Thyroid gland (tissue), 4 donors: ENCODE results near the gene CCDC9B. TPM values are rescaled to one million over a fixed set of nuclear protein-coding genes. Genes with fewer than 3 reads are reported as not detected.

Experiments
- DNase-seq, 2 donors: peaks; one replicate each; pipeline ENCODE4 v3.0.0-alpha.2; 2019
- H3K27ac ChIP-seq, 3 donors: fragments of 200-600 bp; sonication (generic); 1 replicate in 2 of 3; 2 replicates in 1 of 3; pipeline ENCODE4 v1.5.1; 2016 to 2019; ENCODE audit warnings: mild to moderate bottlenecking in 1 of 3, moderate library complexity in 1 of 3
- H3K27me3 ChIP-seq: fragments of 200-600 bp; sonication (generic); one replicate; pipeline ENCODE4 v1.5.1; 2019
- H3K36me3 ChIP-seq, 2 donors: fragments of 200-600 bp; sonication (generic); one replicate each; pipeline ENCODE4 v1.5.1; 2016 to 2019
- H3K4me1 ChIP-seq, 2 donors: fragments of 200-600 bp; sonication (generic); one replicate each; pipeline ENCODE4 v1.5.1; 2017 to 2019
- H3K4me3 ChIP-seq, 3 donors: fragments of 200-600 bp; sonication (generic); replicated peaks in 1 of 3; 1 replicate in 2 of 3; 2 replicates in 1 of 3; pipeline ENCODE4 v1.5.1; 2016; ENCODE audit warnings: mild to moderate bottlenecking in 1 of 3
- H3K9me3 ChIP-seq: fragments of 200-600 bp; sonication (generic); one replicate; pipeline ENCODE4 v1.5.1; 2017
- POLR2A ChIP-seq, 2 donors: fragments of 450-650 bp; IDR thresholded peaks; one replicate each; pipeline ENCODE4 v1.6.1; 2017; ENCODE audit warnings: antibody characterized with exemption in 2 of 2, mild to moderate bottlenecking in 2 of 2, moderate library complexity in 1 of 2
- WGBS, 2 donors: methylation state at CpG; one replicate each; pipeline ENCODE4 v1.1.5; 2017; 5-methylcytosine and 5-hydroxymethylcytosine counted together
- intact Hi-C: fragments of 100-400 bp; cut with DNase I; formaldehyde crosslinking; loops from one replicate; pipeline ENCODE4 v1.15.1; 2023
- total RNA-seq, 4 donors: library from RNA; depleted of rRNA; stranded (reverse); fragments of >200 nt; gene quantifications; one replicate each; pipeline ENCODE4 v1.2.3, GENCODE V29; 2016
- TF ChIP-seq, protein P1 (sequence below), 6 experiments: fragments of 200-600 bp in 3 of 6; fragments of 450-650 bp in 3 of 6; sonication (generic) in 3 of 6; IDR thresholded peaks; one replicate each; pipeline ENCODE4 v1.5.1; 2016 to 2019; ENCODE audit warnings: antibody characterized with exemption in 6 of 6, mild to moderate bottlenecking in 2 of 6, inconsistent platforms in 1 of 6, moderate library complexity in 1 of 6

CCDC9B gene
- total RNA-seq, 4 donors from 2014 or later, result 54.2 to 126 (median 97.5) TPM

- intact Hi-C loops, result no loop called here
- Histone ChIP-seq H3K36me3 (peaks cover 19% of the 10 kb centered on the region in 2 donors), H3K9me3 (no peaks in the 10 kb centered on the region), H3K27me3 (no peaks in the 10 kb centered on the region), H3K27ac (peak overlapping the region; percentile 97 to 99 (median 99)), H3K4me3 (peak overlapping the region; percentile 2 to 52 (median 48)), H3K4me1 (peaks cover 75 to 98% of the 10 kb centered on the region in 2 donors)
- TF ChIP-seq POLR2A (IDR thresholded peaks at IDR 0.05), result no peak
- TF ChIP-seq, protein P1, sequence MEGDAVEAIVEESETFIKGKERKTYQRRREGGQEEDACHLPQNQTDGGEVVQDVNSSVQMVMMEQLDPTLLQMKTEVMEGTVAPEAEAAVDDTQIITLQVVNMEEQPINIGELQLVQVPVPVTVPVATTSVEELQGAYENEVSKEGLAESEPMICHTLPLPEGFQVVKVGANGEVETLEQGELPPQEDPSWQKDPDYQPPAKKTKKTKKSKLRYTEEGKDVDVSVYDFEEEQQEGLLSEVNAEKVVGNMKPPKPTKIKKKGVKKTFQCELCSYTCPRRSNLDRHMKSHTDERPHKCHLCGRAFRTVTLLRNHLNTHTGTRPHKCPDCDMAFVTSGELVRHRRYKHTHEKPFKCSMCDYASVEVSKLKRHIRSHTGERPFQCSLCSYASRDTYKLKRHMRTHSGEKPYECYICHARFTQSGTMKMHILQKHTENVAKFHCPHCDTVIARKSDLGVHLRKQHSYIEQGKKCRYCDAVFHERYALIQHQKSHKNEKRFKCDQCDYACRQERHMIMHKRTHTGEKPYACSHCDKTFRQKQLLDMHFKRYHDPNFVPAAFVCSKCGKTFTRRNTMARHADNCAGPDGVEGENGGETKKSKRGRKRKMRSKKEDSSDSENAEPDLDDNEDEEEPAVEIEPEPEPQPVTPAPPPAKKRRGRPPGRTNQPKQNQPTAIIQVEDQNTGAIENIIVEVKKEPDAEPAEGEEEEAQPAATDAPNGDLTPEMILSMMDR (IDR thresholded peaks at IDR 0.05), result peak in 4 of 6 experiments; percentile 9 to 20 (median 12)
- DNase-seq, result no peak
- 67 to 69% methylated on average over 5 of the region's 7 CpGs for WGBS, 2 donors
Measured at GRCh38 chr15:40339621-40339945, 1.2 kb downstream of the CCDC9B start.

GRCh38 chr15:40338921-40339620 is 1.7 kb downstream of the CCDC9B start:
- intact Hi-C loops, result no loop called here
- H3K27me3 ChIP-seq, result no peaks in the 10 kb centered on the region
- no peaks in the 10 kb centered on the region for H3K9me3 ChIP-seq
- peaks cover 75 to 98% of the 10 kb centered on the region in 2 donors for H3K4me1 ChIP-seq
- DNase-seq, result peak; percentile 60 to 67
- peak in 1 of 2 donors; percentile 44 for TF ChIP-seq POLR2A (IDR thresholded peaks at IDR 0.05)
- TF ChIP-seq, protein P1 (IDR thresholded peaks at IDR 0.05), result no peak
- H3K36me3 ChIP-seq, result peaks cover 19% of the 10 kb centered on the region in 2 donors
- WGBS, 2 donors, result 52 to 75% methylated on average over 5 to 6 of the region's 11 CpGs
- peak overlapping the region; percentile 97 to 99 (median 99) for H3K27ac ChIP-seq
- H3K4me3 ChIP-seq, result peak overlapping the region; percentile 2 to 52 (median 48)

- Histone ChIP-seq H3K27me3 (no peaks in the 10 kb centered on the region), H3K27ac (peak overlapping the region; percentile 97 to 99 (median 99)), H3K9me3 (no peaks in the 10 kb centered on the region), H3K36me3 (peaks cover 19% of the 10 kb centered on the region in 2 donors), H3K4me1 (peaks cover 76 to 98% of the 10 kb centered on the region in 2 donors), H3K4me3 (peak overlapping the region in 2 of 3 donors; percentile 2 to 52)
- intact Hi-C loops, result no loop called here
- DNase-seq, result peak; percentile 74 to 83
- no peak for TF ChIP-seq POLR2A (IDR thresholded peaks at IDR 0.05)
- TF ChIP-seq, protein P1 (IDR thresholded peaks at IDR 0.05), result peak; percentile 32 to 76 (median 68)
- WGBS, 2 donors, result 41 to 52% methylated on average over 11 of the region's 11 CpGs
Measured at GRCh38 chr15:40338041-40338657, 2.6 kb downstream of the CCDC9B start.

DNA sequence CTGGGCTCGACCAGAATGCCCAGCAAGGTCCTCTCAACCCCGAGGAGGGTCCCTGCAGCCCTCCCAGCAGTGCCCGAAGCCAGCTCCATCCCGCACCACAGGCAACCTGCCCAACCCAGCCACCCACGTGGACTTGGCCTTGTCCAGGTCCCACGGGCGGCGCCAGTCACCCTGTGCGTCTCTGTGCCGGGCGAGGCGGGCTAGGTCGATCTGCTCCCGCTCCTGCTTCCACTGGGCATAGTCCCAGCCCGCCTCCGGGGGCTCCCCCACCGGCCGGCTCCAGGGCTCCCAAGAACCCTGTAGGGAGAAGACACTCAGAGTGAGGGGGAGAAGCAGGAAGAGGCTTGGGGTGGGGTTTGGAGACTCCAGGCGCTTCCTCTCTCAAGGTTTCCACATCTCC is 3.1 kb downstream of the CCDC9B start:
- peak overlapping the region; percentile 47 to 99 (median 99) for H3K27ac ChIP-seq
- DNase-seq, result no peak
- H3K27me3 ChIP-seq, result no peaks in the 10 kb centered on the region
- intact Hi-C loops, result no loop called here
- no peak for TF ChIP-seq POLR2A (IDR thresholded peaks at IDR 0.05)
- TF ChIP-seq, protein P1 (IDR thresholded peaks at IDR 0.05), result no peak
- 61 to 81% methylated on average over 6 to 15 of the region's 19 CpGs for WGBS, 2 donors
- H3K36me3 ChIP-seq, result peaks cover 19% of the 10 kb centered on the region in 2 donors
- peak overlapping the region in 1 of 3 donors; percentile 52 for H3K4me3 ChIP-seq
- peaks cover 72 to 97% of the 10 kb centered on the region in 2 donors for H3K4me1 ChIP-seq
- H3K9me3 ChIP-seq, result no peaks in the 10 kb centered on the region

DNA sequence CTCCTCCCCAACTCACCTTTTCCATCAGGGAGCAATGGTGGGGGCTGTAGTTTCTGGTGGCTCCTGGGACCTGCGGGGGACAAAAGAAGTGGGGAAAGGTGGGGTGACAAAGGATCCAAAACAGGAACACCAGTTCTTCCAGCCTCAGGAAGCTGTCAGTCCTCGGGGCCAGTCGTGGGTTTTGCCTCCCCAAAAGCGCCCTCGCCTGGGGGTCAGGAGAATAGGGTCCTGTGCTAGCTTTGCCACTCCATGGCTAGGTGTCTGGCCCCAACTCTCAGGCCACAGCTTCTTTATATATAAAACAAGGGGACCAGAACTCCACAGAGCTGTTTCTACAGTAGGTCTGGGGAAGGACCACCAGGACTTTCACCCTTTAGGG is 4.0 kb downstream of the CCDC9B start:
- Histone ChIP-seq H3K27me3 (no peaks in the 10 kb centered on the region), H3K36me3 (peaks cover 19% of the 10 kb centered on the region in 2 donors), H3K4me3 (no peak overlapping the region), H3K4me1 (peaks cover 71 to 97% of the 10 kb centered on the region in 2 donors), H3K9me3 (no peaks in the 10 kb centered on the region), H3K27ac (peak overlapping the region; percentile 47 to 99 (median 99))
- TF ChIP-seq POLR2A (IDR thresholded peaks at IDR 0.05), result no peak
- TF ChIP-seq, protein P1 (IDR thresholded peaks at IDR 0.05), result no peak
- intact Hi-C loops, result no loop called here
- WGBS, 2 donors, result 81 to 85% methylated on average over 5 of the region's 5 CpGs
- no peak for DNase-seq
